Keratinocyte (primary cell): ENCODE data around the gene CSNK1G2.

Experiments used
- CTCF ChIP-seq, 3 experiments: IDR thresholded peaks in 1 of 3; conservative IDR thresholded peaks in 1 of 3; optimal IDR thresholded peaks in 1 of 3; 2 replicates in 2 of 3; 3 replicates in 1 of 3; pipeline versions ENCODE3 to v1.5.1; 2011; ENCODE audit warnings: low read length in 3 of 3, mild to moderate bottlenecking in 3 of 3, moderate library complexity in 2 of 3, control low read depth in 1 of 3, inconsistent platforms in 1 of 3; ENCODE audit not compliant: insufficient read depth in 2 of 3; ENCODE audit errors: extremely low read depth in 1 of 3
- EZH2 ChIP-seq: IDR thresholded peaks from one replicate; pipeline ENCODE4 v1.6.1; 2012; ENCODE audit warnings: inconsistent platforms, mild to moderate bottlenecking, low read length, moderate library complexity

- TF ChIP-seq CTCF (optimal IDR thresholded peaks at IDR 0.05 in 1 of 3, IDR thresholded peaks at IDR 0.05 in 1 of 3, conservative IDR thresholded peaks at IDR 0.05 in 1 of 3; ENCODE audit: extremely low read depth in 1 of 3, insufficient read depth in 2 of 3, low read length in 3 of 3) (no peak), EZH2 (no peak)
Measured at GRCh38 chr19:1905110-1905862, 35.7 kb upstream of the CSNK1G2 start, which contains the start of the genes ADAT3 and SCAMP4.
